GM12891 (cell line): Measurements from ENCODE around the gene BCKDK.

Experiments
- DNase-seq: peaks from one replicate; pipeline ENCODE4 v3.0.0; 2011; ENCODE audit warnings: low spot score; ENCODE audit not compliant: insufficient read length
- FAIRE-seq: peaks from 2 replicates; lab custom pipeline; 2011; peaks lifted over from hg19 to GRCh38; lab: Jason Lieb, UNC
- PAX5 ChIP-seq: IDR thresholded peaks from 2 replicates; pipeline ENCODE4 v1.6.1; 2011; ENCODE audit warnings: low read length, moderate library complexity, mild to moderate bottlenecking; ENCODE audit not compliant: insufficient read depth, severe bottlenecking
- POLR2A ChIP-seq: IDR thresholded peaks from 2 replicates; pipeline ENCODE4 v1.6.1; 2011; ENCODE audit warnings: low read depth, low read length, control low read depth
- POLR2AphosphoS5 ChIP-seq: IDR thresholded peaks from 2 replicates; pipeline ENCODE4 v1.6.1; 2011; ENCODE audit warnings: low read depth, low read length, control low read depth
- POU2F2 ChIP-seq: IDR thresholded peaks from 2 replicates; pipeline ENCODE4 v1.6.1; 2011; ENCODE audit warnings: low read depth, mild to moderate bottlenecking, control low read depth, low read length, moderate library complexity
- SPI1 ChIP-seq: IDR thresholded peaks from 2 replicates; pipeline ENCODE4 v1.6.1; 2011; ENCODE audit warnings: low read depth, low read length, control low read depth
- TAF1 ChIP-seq: IDR thresholded peaks from 2 replicates; pipeline ENCODE4 v1.6.1; 2011; ENCODE audit warnings: low read depth, low read length, control low read depth

BCKDK gene

DNA sequence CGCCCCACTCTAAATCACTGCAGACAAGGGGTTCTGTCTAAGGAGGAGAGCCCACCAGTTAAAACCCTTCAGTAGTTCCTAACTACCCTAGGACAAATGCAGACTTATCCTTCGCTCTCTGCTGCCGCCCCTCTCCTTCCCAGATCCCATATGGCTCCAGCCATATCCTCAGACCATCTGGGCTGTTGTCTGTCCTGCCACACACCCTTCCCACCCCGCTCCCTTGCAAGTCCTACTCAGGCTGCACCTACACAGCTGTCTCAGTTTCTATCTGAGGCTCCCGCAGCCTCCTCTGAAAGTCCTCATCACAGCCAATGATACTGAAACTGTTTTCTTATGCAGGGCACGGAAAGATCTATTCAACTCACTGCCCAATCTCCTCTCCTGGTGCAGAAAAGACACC lies 720 bp upstream of the BCKDK start:
- no peak for FAIRE-seq
- DNase-seq: no peak
- TF ChIP-seq POLR2A (no peak), TAF1 (no peak), SPI1 (no peak), POU2F2 (no peak), POLR2AphosphoS5 (no peak), PAX5 (no peak)

DNA sequence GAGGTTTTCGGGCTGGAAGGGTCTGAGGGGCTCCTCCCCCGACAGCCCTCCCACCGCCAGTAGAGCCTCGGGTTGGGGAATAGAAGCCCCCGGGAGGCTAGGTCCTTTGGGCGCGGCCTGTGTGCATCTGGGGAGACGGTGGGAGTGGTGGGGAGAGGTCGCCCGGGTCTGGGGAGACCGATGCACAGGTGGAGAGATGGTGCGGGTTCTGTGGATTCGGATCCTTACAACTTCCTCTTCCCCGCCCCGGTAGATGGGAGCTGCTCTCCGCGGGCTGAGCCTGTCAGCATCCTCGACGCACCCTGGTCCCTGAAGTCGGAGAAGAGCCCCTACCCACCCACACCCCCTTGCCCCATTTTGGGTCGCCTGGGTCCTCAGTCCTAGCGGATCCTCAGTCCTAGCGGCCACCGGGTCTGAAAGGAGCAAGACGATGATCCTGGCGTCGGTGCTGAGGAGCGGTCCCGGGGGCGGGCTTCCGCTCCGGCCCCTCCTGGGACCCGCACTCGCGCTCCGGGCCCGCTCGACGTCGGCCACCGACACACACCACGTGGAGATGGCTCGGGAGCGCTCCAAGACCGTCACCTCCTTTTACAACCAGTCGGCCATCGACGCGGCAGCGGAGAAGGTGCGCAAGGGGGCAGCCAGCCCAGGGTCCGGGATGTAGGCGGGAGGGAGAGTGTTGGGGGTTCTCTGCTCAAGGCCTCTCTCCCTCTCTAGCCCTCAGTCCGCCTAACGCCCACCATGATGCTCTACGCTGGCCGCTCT lies 790 bp downstream of the BCKDK start:
- FAIRE-seq (no peak), DNase-seq (no peak)
- TF ChIP-seq SPI1 (no peak), POU2F2 (no peak), TAF1 (no peak)

DNA sequence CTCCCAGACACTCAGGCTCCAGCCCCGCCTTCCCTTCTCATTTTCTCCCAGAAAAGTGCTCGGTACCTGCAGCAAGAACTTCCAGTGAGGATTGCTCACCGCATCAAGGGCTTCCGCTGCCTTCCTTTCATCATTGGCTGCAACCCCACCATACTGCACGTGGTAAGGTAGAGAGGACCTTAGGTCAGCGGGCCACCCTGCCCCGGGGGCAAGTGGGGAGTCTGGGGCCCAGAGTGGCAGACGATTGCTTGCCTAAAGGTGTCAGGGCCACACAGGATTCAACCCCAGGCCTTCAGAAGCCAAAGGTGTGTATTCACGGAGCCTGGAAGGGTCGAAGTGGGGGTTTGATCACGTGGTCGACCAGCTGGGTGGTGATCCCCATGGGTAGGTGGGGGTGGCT lies 1.4 kb downstream of the BCKDK start:
- TF ChIP-seq TAF1 (no peak), POLR2A (no peak), PAX5 (no peak), POU2F2 (no peak), POLR2AphosphoS5 (no peak), SPI1 (no peak)
- no peak for DNase-seq
- FAIRE-seq: no peak

DNA sequence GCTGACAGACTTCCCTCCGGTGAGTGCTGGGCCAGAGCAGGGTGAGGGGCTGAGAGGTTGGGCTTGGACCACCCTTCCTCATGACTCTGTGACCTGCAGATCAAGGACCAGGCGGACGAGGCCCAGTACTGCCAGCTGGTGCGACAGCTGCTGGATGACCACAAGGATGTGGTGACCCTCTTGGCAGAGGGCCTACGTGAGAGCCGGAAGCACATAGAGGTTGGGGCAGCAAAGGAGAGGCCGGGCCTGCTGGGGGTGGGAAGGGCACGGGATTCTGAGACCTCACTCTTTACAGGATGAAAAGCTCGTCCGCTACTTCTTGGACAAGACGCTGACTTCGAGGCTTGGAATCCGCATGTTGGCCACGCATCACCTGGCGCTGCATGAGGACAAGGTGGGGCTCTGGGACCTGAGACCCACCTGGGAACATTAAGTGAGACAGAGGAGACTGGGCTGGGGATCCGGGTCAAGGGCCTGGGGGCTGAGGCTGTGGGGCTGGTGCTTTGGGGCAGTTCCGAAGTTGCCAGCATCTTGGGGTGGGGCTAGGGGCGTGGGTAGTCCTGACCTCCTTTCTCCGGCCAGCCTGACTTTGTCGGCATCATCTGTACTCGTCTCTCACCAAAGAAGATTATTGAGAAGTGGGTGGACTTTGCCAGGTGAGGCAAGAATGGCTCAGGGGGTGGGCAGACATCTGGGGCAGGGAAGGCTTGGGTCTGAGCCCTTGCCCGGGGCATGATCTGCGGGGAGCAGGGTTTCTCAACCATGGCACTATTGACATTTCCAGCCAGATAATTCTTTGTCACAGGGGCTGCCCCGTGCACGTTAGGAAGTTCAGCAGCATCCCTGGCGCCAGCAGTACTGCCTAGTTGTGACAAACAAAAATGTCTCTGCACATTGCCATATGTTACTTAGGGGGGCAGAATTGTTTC lies 2.2 kb downstream of the BCKDK start:
- FAIRE-seq (no peak), DNase-seq (no peak)
- no peak for TF ChIP-seq SPI1
- TF ChIP-seq TAF1: no peak
- no peak for TF ChIP-seq PAX5
- TF ChIP-seq POLR2AphosphoS5: no peak
- no peak for TF ChIP-seq POLR2A
- no peak for TF ChIP-seq POU2F2

GRCh38 chr16:31111881-31112466 lies 3.8 kb downstream of the BCKDK start:
- DNase-seq (no peak), FAIRE-seq (no peak)
- no peak for TF ChIP-seq POLR2A
- no peak for TF ChIP-seq POLR2AphosphoS5
- TF ChIP-seq SPI1: no peak
- TF ChIP-seq POU2F2: no peak
- no peak for TF ChIP-seq TAF1
- TF ChIP-seq PAX5: no peak

GRCh38 chr16:31112711-31113110 lies 4.5 kb downstream of the BCKDK start:
- no peak for FAIRE-seq
- TF ChIP-seq PAX5 (no peak), SPI1 (no peak), TAF1 (no peak), POLR2AphosphoS5 (no peak), POU2F2 (no peak), POLR2A (no peak)
- DNase-seq: no peak

DNA sequence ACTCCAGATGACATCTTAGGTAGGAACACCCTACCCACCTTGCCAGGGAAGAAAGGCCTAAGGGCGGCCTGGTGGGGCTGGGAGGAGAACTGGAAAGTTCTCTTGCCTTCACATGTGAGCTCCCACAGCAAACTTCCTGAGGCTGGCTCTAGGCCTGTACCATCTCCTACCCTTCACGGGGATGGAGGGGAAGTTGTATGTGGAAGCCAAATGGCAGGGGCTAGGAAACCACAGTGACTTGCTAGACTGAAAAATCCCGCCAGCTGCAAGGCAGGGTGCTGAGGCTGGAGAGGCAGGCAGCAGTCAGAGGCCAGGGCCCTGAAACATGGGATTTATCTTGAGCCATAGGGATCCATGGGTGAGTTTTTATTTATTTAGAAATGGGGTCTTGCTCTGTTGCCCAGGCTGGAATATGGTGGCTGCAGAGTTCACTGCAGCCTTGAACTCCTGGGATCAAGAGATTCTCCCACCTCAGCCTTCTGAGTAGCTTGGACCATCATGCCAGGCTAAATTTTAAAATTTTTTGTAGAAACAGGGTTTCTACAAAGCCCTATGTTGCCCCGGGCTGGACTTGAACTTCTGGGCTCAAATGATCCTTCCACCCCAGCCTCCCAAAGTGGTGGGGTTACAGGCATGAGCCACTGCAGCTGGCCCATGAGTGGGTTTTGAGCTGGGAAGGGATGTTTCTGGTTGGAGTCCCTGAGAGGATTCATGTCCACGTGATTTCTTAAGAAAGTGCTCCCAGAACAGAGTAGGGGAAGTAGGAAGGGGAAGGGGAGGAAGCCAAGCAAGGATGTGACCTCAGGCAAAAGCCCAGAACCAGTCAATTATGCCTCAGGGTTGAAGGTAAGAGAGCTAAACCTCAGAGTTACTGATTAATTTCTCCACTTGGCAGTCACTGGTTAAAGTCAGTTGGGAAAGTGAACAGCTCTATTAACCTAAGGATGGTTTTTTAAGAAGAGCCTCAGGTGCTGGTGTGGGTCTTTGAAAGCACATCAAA lies 5.2 kb downstream of the BCKDK start:
- no peak for TF ChIP-seq TAF1
- DNase-seq (no peak), FAIRE-seq (no peak)

- DNase-seq (no peak), FAIRE-seq (no peak)
- TF ChIP-seq SPI1 (no peak), TAF1 (no peak), PAX5 (no peak), POLR2AphosphoS5 (no peak), POU2F2 (no peak), POLR2A (no peak)
These were observed 6.3 kb downstream of the BCKDK start for GRCh38 chr16:31114468-31114867.
